ENCODE results near the gene DOK7.

- TF ChIP-seq POLR2A (IDR thresholded peaks at IDR 0.05) (no peak), CTCF (IDR thresholded peaks at IDR 0.05) (no peak)
Measured at GRCh38 chr4:3424522-3425095, 38.5 kb upstream of the DOK7 start.
